D721Med (cell line): ENCODE data around the gene DEFB131B.
A peak's percentile ranks its signal among the peaks of the same experiment; 100 is the strongest.

ENCODE experiments used
- DNase-seq: peaks from one replicate; pipeline ENCODE4 v3.0.0; 2011; ENCODE audit warnings: low spot score; ENCODE audit not compliant: insufficient read length
- FAIRE-seq: peaks from 2 replicates; lab custom pipeline; 2011; peaks lifted over from hg19 to GRCh38; lab: Jason Lieb, UNC
- CTCF ChIP-seq: IDR thresholded peaks from 2 replicates; pipeline ENCODE4 v1.5.1; 2012; ENCODE audit warnings: mild to moderate bottlenecking, control low read depth; ENCODE audit not compliant: insufficient read depth; ENCODE audit errors: missing control alignments

The DEFB131B gene

GRCh38 chr11:71917646-71918140 is 39.4 kb downstream of the DEFB131B start:
- FAIRE-seq: no peak
- no peak for DNase-seq
- TF ChIP-seq CTCF: no peak

- TF ChIP-seq CTCF: no peak
- FAIRE-seq: no peak
- DNase-seq: peak; percentile 42
These were observed 49.8 kb downstream of the DEFB131B start, which contains the start of gene XNDC1N for GRCh38 chr11:71927820-71928736. Gene XNDC1N, minus strand, starts transcription at chr11:71928594. Its CDS starts 5,241 bp downstream, at chr11:71923353.

- TF ChIP-seq CTCF: no peak
- FAIRE-seq: no peak
- peak; percentile 76 for DNase-seq
These were observed 50.6 kb downstream of the DEFB131B start, which contains the start of gene RNF121 for GRCh38 chr11:71928737-71929443. Gene RNF121, plus strand, starts transcription at chr11:71929046. Its CDS starts 16 bp downstream, at chr11:71929062.

- no peak for TF ChIP-seq CTCF
- no peak for FAIRE-seq
- DNase-seq: no peak
These were observed 51.2 kb downstream of the DEFB131B start for GRCh38 chr11:71929491-71929890.

GRCh38 chr11:71930556-71931244 is 52.4 kb downstream of the DEFB131B start:
- no peak for TF ChIP-seq CTCF
- FAIRE-seq: no peak
- no peak for DNase-seq

- FAIRE-seq (no peak), DNase-seq (no peak)
- no peak for TF ChIP-seq CTCF
These were observed 53.0 kb downstream of the DEFB131B start for GRCh38 chr11:71931245-71931602.
